IMR-90 (cell line): ENCODE data around the gene YAF2. TPM values are rescaled to one million over a fixed set of nuclear protein-coding genes. Genes with fewer than 3 reads are reported as not detected.

Experiments used
- ATAC-seq: fragments of 200-7000 bp; cut with Tn5 transposase; 2 replicates; pipeline ENCODE4 v1.9.1; 2020; ENCODE audit warnings: low read depth, mild to moderate bottlenecking, moderate library complexity
- BruUV-seq: library from RNA; stranded (reverse); fragments of 400-500 nt; replicated peaks from 2 replicates; lab custom pipeline; 2021; lab: Mats Ljungman, UMichigan
- CTCF ChIA-PET: fragments of 300-600 bp; formaldehyde crosslinking; extraction: SDS; loops from one replicate; lab custom pipeline; 2021; ENCODE audit warnings: antibody characterized with exemption; lab: Yijun Ruan, JAX
- POLR2A ChIA-PET: fragments of 300-600 bp; sonication (Branson Sonifier 250); formaldehyde crosslinking; loops from one replicate; lab custom pipeline; 2022; ENCODE audit warnings: antibody characterized with exemption; ENCODE audit not compliant: unreplicated experiment; lab: Charles Lee
- DNase-seq: peaks from one replicate; pipeline ENCODE4 v3.0.0; 2013
- H2AFZ ChIP-seq: replicated peaks from 2 replicates; pipeline ENCODE3; 2013; ENCODE audit warnings: low read length, mild to moderate bottlenecking; ENCODE audit not compliant: poor library complexity
- H2AK5ac ChIP-seq: 2 replicates; pipeline ENCODE4 v1.6.1; 2013; ENCODE audit warnings: low read depth, low read length, inconsistent platforms
- H2AK9ac ChIP-seq: replicated peaks from 2 replicates; pipeline ENCODE3; 2013; ENCODE audit warnings: mild to moderate bottlenecking, low read depth, low read length, moderate library complexity; ENCODE audit not compliant: poor library complexity
- H2BK120ac ChIP-seq: 2 replicates; pipeline ENCODE4 v1.6.1; 2013; ENCODE audit warnings: low read depth, low read length, inconsistent platforms
- H2BK15ac ChIP-seq: 3 replicates; pipeline ENCODE4 v1.6.1; 2013; ENCODE audit warnings: low read depth, low read length, inconsistent platforms
- H2BK20ac ChIP-seq: 2 replicates; pipeline ENCODE4 v1.6.1; 2013; ENCODE audit warnings: low read depth, mild to moderate bottlenecking, inconsistent platforms, low read length, moderate library complexity
- H2BK5ac ChIP-seq: 2 replicates; pipeline ENCODE4 v1.6.1; 2013; ENCODE audit warnings: mild to moderate bottlenecking, low read depth, low read length, inconsistent platforms; ENCODE audit not compliant: poor library complexity, severe bottlenecking
- H3K14ac ChIP-seq: replicated peaks from 2 replicates; pipeline ENCODE4 v1.6.1; 2013; ENCODE audit warnings: low read depth, low read length, inconsistent platforms
- H3K18ac ChIP-seq: 2 replicates; pipeline ENCODE4 v1.6.1; 2013; ENCODE audit warnings: low read depth, low read length, control low read depth
- H3K23ac ChIP-seq: 2 replicates; pipeline ENCODE4 v1.6.1; 2013; ENCODE audit warnings: low read depth, low read length, inconsistent platforms
- H3K27ac ChIP-seq: 2 replicates; pipeline ENCODE4 v1.5.1; 2013; ENCODE audit warnings: mild to moderate bottlenecking, control low read depth, low read length; ENCODE audit not compliant: insufficient read depth
- H3K27me3 ChIP-seq: 2 replicates; pipeline ENCODE4 v1.6.1; 2013; ENCODE audit warnings: low read length; ENCODE audit not compliant: control insufficient read depth, insufficient read depth
- H3K36me3 ChIP-seq: 2 replicates; pipeline ENCODE4 v1.6.1; 2013; ENCODE audit warnings: low read length, mixed read lengths; ENCODE audit not compliant: control insufficient read depth, insufficient read depth
- H3K4ac ChIP-seq: 2 replicates; pipeline ENCODE4 v1.6.1; 2013; ENCODE audit warnings: low read depth, low read length, inconsistent platforms
- H3K4me1 ChIP-seq: 2 replicates; pipeline ENCODE4 v1.6.1; 2013; ENCODE audit warnings: low read length, mixed read lengths; ENCODE audit not compliant: control insufficient read depth, insufficient read depth
- H3K4me2 ChIP-seq: 2 replicates; pipeline ENCODE4 v1.6.1; 2013; ENCODE audit warnings: low read depth, mild to moderate bottlenecking, control low read depth, low read length, moderate library complexity
- H3K4me3 ChIP-seq: 2 replicates; pipeline ENCODE4 v1.5.1; 2013; ENCODE audit warnings: low read depth, mild to moderate bottlenecking, control low read depth, low read length, moderate library complexity; ENCODE audit not compliant: insufficient read depth
- H3K56ac ChIP-seq: 2 replicates; pipeline ENCODE4 v1.6.1; 2013; ENCODE audit warnings: low read length, inconsistent platforms; ENCODE audit not compliant: insufficient read depth; ENCODE audit errors: extremely low read depth
- H3K79me1 ChIP-seq, 2 experiments: 2 replicates each; pipeline ENCODE4 v1.6.1; 2013; ENCODE audit warnings: low read length in 2 of 2, inconsistent platforms in 1 of 2, low read depth in 1 of 2
- H3K9ac ChIP-seq: 2 replicates; pipeline ENCODE4 v1.6.1; 2013; ENCODE audit warnings: low read depth, low read length, control low read depth
- H3K9me1 ChIP-seq: 2 replicates; pipeline ENCODE4 v1.6.1; 2013; ENCODE audit warnings: low read length, inconsistent platforms; ENCODE audit not compliant: insufficient read depth
- H3K9me3 ChIP-seq: 2 replicates; pipeline ENCODE4 v1.6.1; 2013; ENCODE audit warnings: low read length; ENCODE audit not compliant: control insufficient read depth, insufficient read depth
- H4K20me1 ChIP-seq: 2 replicates; pipeline ENCODE4 v1.6.1; 2013; ENCODE audit warnings: low read length, inconsistent platforms; ENCODE audit not compliant: insufficient read depth
- H4K5ac ChIP-seq: 2 replicates; pipeline ENCODE4 v1.6.1; 2013; ENCODE audit warnings: mild to moderate bottlenecking, low read depth, low read length, control low read depth
- H4K8ac ChIP-seq, 2 experiments: 2 replicates each; pipeline ENCODE4 v1.6.1; 2013; ENCODE audit warnings: low read depth in 2 of 2, low read length in 2 of 2, control low read depth in 1 of 2, inconsistent platforms in 1 of 2
- H4K91ac ChIP-seq: 2 replicates; pipeline ENCODE4 v1.6.1; 2013; ENCODE audit warnings: low read depth, low read length, inconsistent platforms; ENCODE audit not compliant: insufficient read depth
- BHLHE40 ChIP-seq: fragments of 150-350 bp; IDR thresholded peaks from 2 replicates; pipeline ENCODE4 v1.6.1; 2016; ENCODE audit warnings: mild to moderate bottlenecking, low read depth, low read length
- CEBPB ChIP-seq: IDR thresholded peaks from 2 replicates; pipeline ENCODE4 v1.6.1; 2012; ENCODE audit warnings: low read depth, low read length, improper control_type of control experiment
- CHD1 ChIP-seq: IDR thresholded peaks from 2 replicates; pipeline ENCODE4 v1.6.1; 2012; ENCODE audit warnings: low read depth, low read length, improper control_type of control experiment
- FOS ChIP-seq: fragments of 150-350 bp; IDR thresholded peaks from 2 replicates; pipeline ENCODE4 v1.6.1; 2016; ENCODE audit warnings: low read depth, low read length
- MAFK ChIP-seq: IDR thresholded peaks from 2 replicates; pipeline ENCODE4 v1.6.1; 2012; ENCODE audit warnings: low read depth, low read length, improper control_type of control experiment
- MAZ ChIP-seq: IDR thresholded peaks from 2 replicates; pipeline ENCODE4 v1.6.1; 2012; ENCODE audit warnings: low read depth, mild to moderate bottlenecking, low read length, improper control_type of control experiment, moderate library complexity, borderline replicate concordance
- MXI1 ChIP-seq: IDR thresholded peaks from 2 replicates; pipeline ENCODE4 v1.6.1; 2012; ENCODE audit warnings: low read depth, mild to moderate bottlenecking, low read length, moderate library complexity, borderline replicate concordance
- NFE2L2 ChIP-seq: fragments of 150-350 bp; IDR thresholded peaks from 2 replicates; pipeline ENCODE4 v1.6.1; 2016; ENCODE audit warnings: low read depth, mild to moderate bottlenecking, low read length
- POLR2A ChIP-seq: IDR thresholded peaks from 2 replicates; pipeline ENCODE4 v1.6.1; 2012; ENCODE audit warnings: mild to moderate bottlenecking, low read depth, low read length
- RAD21 ChIP-seq: IDR thresholded peaks from 2 replicates; pipeline ENCODE4 v1.6.1; 2012; ENCODE audit warnings: low read length, improper control_type of control experiment
- RCOR1 ChIP-seq: IDR thresholded peaks from 2 replicates; pipeline ENCODE4 v1.6.1; 2012; ENCODE audit warnings: mild to moderate bottlenecking, low read length, improper control_type of control experiment; ENCODE audit not compliant: insufficient replicate concordance
- RFX5 ChIP-seq: IDR thresholded peaks from 2 replicates; pipeline ENCODE4 v1.8.0; 2012; ENCODE audit warnings: low read depth, mild to moderate bottlenecking, low read length, moderate library complexity
- SMC3 ChIP-seq: fragments of 150-350 bp; IDR thresholded peaks from 2 replicates; pipeline ENCODE4 v1.6.1; 2016; ENCODE audit warnings: low read depth, mild to moderate bottlenecking, antibody characterized with exemption, low read length, moderate library complexity
- WGBS, 2 experiments: methylation state at CpG; one replicate each; pipeline versions ENCODE4 v1.1.5 to v1.1.7; 2013; ENCODE audit warnings: missing lambda C conversion rate in 2 of 2; ENCODE audit not compliant: insufficient read length in 1 of 2; ENCODE audit errors: extremely low coverage in 2 of 2; 5-methylcytosine and 5-hydroxymethylcytosine counted together
- dilution Hi-C: fragments of 300-500 bp; cut with HindIII; formaldehyde crosslinking; loops from one replicate; pipeline ENCODE4 v1.14.3; 2018; ENCODE audit warnings: low sequenced_read_pairs; ENCODE audit not compliant: unreplicated experiment
- in situ Hi-C: fragments of 300-500 bp; cut with MboI; formaldehyde crosslinking; loops from 3 replicates; pipeline ENCODE4 v1.14.3; 2019; ENCODE audit warnings: low sequenced_read_pairs, inconsistent platforms, mixed read lengths
- intact Hi-C: fragments of 100-400 bp; cut with micrococcal nuclease; formaldehyde crosslinking; loops from 2 replicates; pipeline ENCODE4 v1.10.0; 2022
- polyA plus RNA-seq, 3 experiments: library from polyadenylated mRNA; depleted of rRNA; stranded (reverse); fragments of >200 nt; gene quantifications; 2 replicates each; pipeline ENCODE4 v1.2.3, GENCODE V29; 2012; ENCODE audit warnings: low replicate concordance in 1 of 3
- total RNA-seq: library from RNA; depleted of rRNA; stranded (reverse); fragments of >200 nt; gene quantifications from 2 replicates; pipeline ENCODE4 v1.2.3, GENCODE V29; 2012
- TF ChIP-seq, protein P1 (sequence below): fragments of 150-350 bp; IDR thresholded peaks from 2 replicates; pipeline ENCODE4 v1.6.1; 2016; ENCODE audit warnings: low read depth, mild to moderate bottlenecking, low read length, moderate library complexity, borderline replicate concordance
- TF ChIP-seq, protein P2 (sequence below): fragments of 150-350 bp; IDR thresholded peaks from 2 replicates; pipeline ENCODE4 v1.6.1; 2017; ENCODE audit warnings: mild to moderate bottlenecking, antibody characterized with exemption, low read length, low read depth

YAF2 gene
- total and polyA plus RNA-seq, 2 of the 4 experiments (the other 2 are of a cell fraction), result 7.9 to 14.2 TPM

GRCh38 chr12:42281278-42281677, 43.2 kb upstream of the YAF2 start:
- CTCF ChIA-PET, result no interaction called here
- intact Hi-C loops (no loop called here), dilution Hi-C loops (no loop called here), in situ Hi-C loops (no loop called here)
- no peak for TF ChIP-seq CHD1
- no peak for TF ChIP-seq MAZ
- no peak for TF ChIP-seq NFE2L2
- no peak for TF ChIP-seq MAFK
- TF ChIP-seq FOS, result no peak
- TF ChIP-seq, protein P1, sequence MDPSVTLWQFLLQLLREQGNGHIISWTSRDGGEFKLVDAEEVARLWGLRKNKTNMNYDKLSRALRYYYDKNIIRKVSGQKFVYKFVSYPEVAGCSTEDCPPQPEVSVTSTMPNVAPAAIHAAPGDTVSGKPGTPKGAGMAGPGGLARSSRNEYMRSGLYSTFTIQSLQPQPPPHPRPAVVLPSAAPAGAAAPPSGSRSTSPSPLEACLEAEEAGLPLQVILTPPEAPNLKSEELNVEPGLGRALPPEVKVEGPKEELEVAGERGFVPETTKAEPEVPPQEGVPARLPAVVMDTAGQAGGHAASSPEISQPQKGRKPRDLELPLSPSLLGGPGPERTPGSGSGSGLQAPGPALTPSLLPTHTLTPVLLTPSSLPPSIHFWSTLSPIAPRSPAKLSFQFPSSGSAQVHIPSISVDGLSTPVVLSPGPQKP, result no peak
- TF ChIP-seq MXI1, result no peak
- TF ChIP-seq, protein P2, sequence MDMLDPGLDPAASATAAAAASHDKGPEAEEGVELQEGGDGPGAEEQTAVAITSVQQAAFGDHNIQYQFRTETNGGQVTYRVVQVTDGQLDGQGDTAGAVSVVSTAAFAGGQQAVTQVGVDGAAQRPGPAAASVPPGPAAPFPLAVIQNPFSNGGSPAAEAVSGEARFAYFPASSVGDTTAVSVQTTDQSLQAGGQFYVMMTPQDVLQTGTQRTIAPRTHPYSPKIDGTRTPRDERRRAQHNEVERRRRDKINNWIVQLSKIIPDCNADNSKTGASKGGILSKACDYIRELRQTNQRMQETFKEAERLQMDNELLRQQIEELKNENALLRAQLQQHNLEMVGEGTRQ, result no peak
- no peak for TF ChIP-seq CEBPB
- no peak for TF ChIP-seq RAD21
- TF ChIP-seq BHLHE40, result no peak
- TF ChIP-seq RFX5, result no peak
- TF ChIP-seq POLR2A, result no peak
- TF ChIP-seq SMC3, result no peak
- TF ChIP-seq RCOR1, result no peak
- H4K8ac ChIP-seq, result no peak overlapping the region
- no peak overlapping the region for H3K18ac ChIP-seq
- no peaks in the 10 kb centered on the region for H3K4me1 ChIP-seq
- H3K79me1 ChIP-seq, result no peaks in the 10 kb centered on the region
- DNase-seq (no peak), ATAC-seq (no peak)
- H2BK120ac ChIP-seq, result no peak overlapping the region
- no peak overlapping the region for H3K4ac ChIP-seq
- H4K20me1 ChIP-seq, result no peaks in the 10 kb centered on the region
- no peak overlapping the region for H2BK5ac ChIP-seq
- no peaks in the 10 kb centered on the region for H3K9me3 ChIP-seq
- no peak overlapping the region for H2AK5ac ChIP-seq
- no peak overlapping the region for H3K4me2 ChIP-seq
- no peak overlapping the region for H3K9ac ChIP-seq
- H2BK20ac ChIP-seq, result no peak overlapping the region
- no peak overlapping the region for H3K14ac ChIP-seq
- no peak overlapping the region for H2BK15ac ChIP-seq
- WGBS, 2 experiments, result no CpG with 5 or more reads among the region's 3 CpGs
- H3K36me3 ChIP-seq, result no peaks in the 10 kb centered on the region
- H4K91ac ChIP-seq, result no peak overlapping the region
- H3K27me3 ChIP-seq, result peaks cover 3% of the 10 kb centered on the region
- no TSS peak for BruUV-seq
- H2AFZ ChIP-seq, result no peak overlapping the region
- H3K56ac ChIP-seq, result no peak overlapping the region
- H3K9me1 ChIP-seq, result no peaks in the 10 kb centered on the region
- POLR2A ChIA-PET, result no interaction called here
- no peak overlapping the region for H4K5ac ChIP-seq
- H2AK9ac ChIP-seq, result no peak overlapping the region
- H3K27ac ChIP-seq, result no peak overlapping the region
- H3K4me3 ChIP-seq, result no peak overlapping the region
- no peak overlapping the region for H3K23ac ChIP-seq
